Dendritic cell treated with granulocyte-macrophage colony-stimulating factor and Interleukin-4, amounts not matched to agents 40 ng/mL and 50 ng/mL, for 4 days (primary cell): ENCODE measurements around the gene QRFP.
"Not testable (repeated sequence)": the region's sequence is repeated elsewhere in the genome, so short reads cannot be mapped to it uniquely, and the experiment has no call there.

Source experiments
- H3K27ac Mint-ChIP-seq: one replicate; pipeline ENCODE4 v1.8.0; 2022; ENCODE audit warnings: mild to moderate bottlenecking, mixed read lengths
- H3K27me3 Mint-ChIP-seq: one replicate; pipeline ENCODE4 v1.8.0; 2022; ENCODE audit warnings: mild to moderate bottlenecking, mixed read lengths
- H3K36me3 Mint-ChIP-seq: one replicate; pipeline ENCODE4 v1.8.0; 2022; ENCODE audit warnings: low read depth, mixed read lengths
- H3K4me1 Mint-ChIP-seq: one replicate; pipeline ENCODE4 v1.8.0; 2022; ENCODE audit warnings: low read depth, mixed read lengths
- H3K4me3 Mint-ChIP-seq: one replicate; pipeline ENCODE4 v1.8.0; 2022; ENCODE audit warnings: mild to moderate bottlenecking, moderate library complexity, mixed read lengths
- H3K9me3 Mint-ChIP-seq: one replicate; pipeline ENCODE4 v1.8.0; 2022; ENCODE audit warnings: mixed read lengths
- intact Hi-C: fragments of 100-400 bp; cut with micrococcal nuclease; formaldehyde crosslinking; loops from one replicate; pipeline ENCODE4 v1.15.0; 2022

The QRFP gene

GRCh38 chr9:130861372-130862180, 35.0 kb downstream of the QRFP start:
- intact Hi-C loops = loop anchor here (2.0 kb wide), 2 partner anchors 91 to 155 kb away; no protein-coding TSS in a partner anchor

GRCh38 chr9:130860458-130861316, 35.9 kb downstream of the QRFP start:
- intact Hi-C loops = no loop called here
- Mint-ChIP-seq H3K27ac (no peak overlapping the region), H3K9me3 (no peaks in the 10 kb centered on the region), H3K4me3 (peak overlapping the region; percentile 20), H3K36me3 (peaks cover 84% of the 10 kb centered on the region), H3K27me3 (no peaks in the 10 kb centered on the region), H3K4me1 (no peaks in the 10 kb centered on the region)

More at GRCh38 chr9:130861372-130862180, 35.0 kb downstream of the QRFP start:
- Mint-ChIP-seq H3K4me1 (peaks cover 5% of the 10 kb centered on the region), H3K36me3 (peaks cover 75% of the 10 kb centered on the region), H3K4me3 (no peak overlapping the region), H3K9me3 (no peaks in the 10 kb centered on the region), H3K27me3 (no peaks in the 10 kb centered on the region), H3K27ac (no peak overlapping the region)

GRCh38 chr9:130858739-130859705, 37.6 kb downstream of the QRFP start:
- peaks cover 86% of the 10 kb centered on the region for H3K36me3 Mint-ChIP-seq
- no peak overlapping the region for H3K4me3 Mint-ChIP-seq
- H3K27ac Mint-ChIP-seq = no peak overlapping the region
- H3K9me3 Mint-ChIP-seq = no peaks in the 10 kb centered on the region
- H3K27me3 Mint-ChIP-seq = no peaks in the 10 kb centered on the region
- no peaks in the 10 kb centered on the region for H3K4me1 Mint-ChIP-seq
- intact Hi-C loops = no loop called here

- Mint-ChIP-seq H3K27me3 (no peaks in the 10 kb centered on the region), H3K36me3 (peaks cover 84% of the 10 kb centered on the region), H3K4me3 (no peak overlapping the region), H3K27ac (no peak overlapping the region), H3K4me1 (no peaks in the 10 kb centered on the region), H3K9me3 (no peaks in the 10 kb centered on the region)
- intact Hi-C loops = no loop called here
Observed at GRCh38 chr9:130857864-130858738, 38.5 kb downstream of the QRFP start.

GRCh38 chr9:130856474-130856873, 40.1 kb downstream of the QRFP start:
- Mint-ChIP-seq H3K27ac (no peak overlapping the region), H3K4me1 (no peaks in the 10 kb centered on the region)

GRCh38 chr9:130854835-130855234, 41.8 kb downstream of the QRFP start:
- no peaks in the 10 kb centered on the region for H3K4me1 Mint-ChIP-seq
- H3K27me3 Mint-ChIP-seq = no peaks in the 10 kb centered on the region
- no peak overlapping the region for H3K4me3 Mint-ChIP-seq
- peaks cover 61% of the 10 kb centered on the region for H3K36me3 Mint-ChIP-seq
- intact Hi-C loops = no loop called here
- H3K9me3 Mint-ChIP-seq = no peaks in the 10 kb centered on the region
- H3K27ac Mint-ChIP-seq = no peak overlapping the region

More at GRCh38 chr9:130856474-130856873, 40.1 kb downstream of the QRFP start:
- no peaks in the 10 kb centered on the region for H3K27me3 Mint-ChIP-seq
- peaks cover 73% of the 10 kb centered on the region for H3K36me3 Mint-ChIP-seq
- H3K9me3 Mint-ChIP-seq = no peaks in the 10 kb centered on the region
- no peak overlapping the region for H3K4me3 Mint-ChIP-seq
- intact Hi-C loops = no loop called here

- intact Hi-C loops = no loop called here
- H3K27ac Mint-ChIP-seq = no peak overlapping the region
- no peaks in the 10 kb centered on the region for H3K27me3 Mint-ChIP-seq
- H3K4me1 Mint-ChIP-seq = no peaks in the 10 kb centered on the region
- H3K9me3 Mint-ChIP-seq = no peaks in the 10 kb centered on the region
- no peak overlapping the region for H3K4me3 Mint-ChIP-seq
- H3K36me3 Mint-ChIP-seq = peaks cover 53% of the 10 kb centered on the region
Observed at GRCh38 chr9:130854092-130854491, 42.5 kb downstream of the QRFP start.

GRCh38 chr9:130852801-130853200, 43.8 kb downstream of the QRFP start:
- no peak overlapping the region for H3K27ac Mint-ChIP-seq
- H3K27me3 Mint-ChIP-seq = no peaks in the 10 kb centered on the region
- no peaks in the 10 kb centered on the region for H3K9me3 Mint-ChIP-seq
- H3K4me1 Mint-ChIP-seq = peaks cover 2% of the 10 kb centered on the region
- peaks cover 40% of the 10 kb centered on the region for H3K36me3 Mint-ChIP-seq
- intact Hi-C loops = no loop called here
- no peak overlapping the region for H3K4me3 Mint-ChIP-seq

GRCh38 chr9:130849356-130849755, 47.3 kb downstream of the QRFP start:
- H3K27ac Mint-ChIP-seq = no peak overlapping the region
- H3K4me3 Mint-ChIP-seq = no peak overlapping the region
- intact Hi-C loops = no loop called here
- H3K36me3 Mint-ChIP-seq = peaks cover 7% of the 10 kb centered on the region
- peaks cover 12% of the 10 kb centered on the region for H3K4me1 Mint-ChIP-seq
- H3K27me3 Mint-ChIP-seq = no peaks in the 10 kb centered on the region
- no peaks in the 10 kb centered on the region for H3K9me3 Mint-ChIP-seq

GRCh38 chr9:130848514-130848913, 48.1 kb downstream of the QRFP start:
- intact Hi-C loops, H3K36me3 Mint-ChIP-seq, H3K4me3 Mint-ChIP-seq, H3K9me3 Mint-ChIP-seq, H3K27me3 Mint-ChIP-seq, H3K27ac Mint-ChIP-seq: not testable (repeated sequence)
- H3K4me1 Mint-ChIP-seq = peaks cover 20% of the 10 kb centered on the region

- intact Hi-C loops = no loop called here
- no peaks in the 10 kb centered on the region for H3K27me3 Mint-ChIP-seq
Observed at GRCh38 chr9:130847306-130848217, 49.0 kb downstream of the QRFP start.

More at GRCh38 chr9:130847306-130848217, 49.0 kb downstream of the QRFP start:
- Mint-ChIP-seq H3K4me3 (no peak overlapping the region), H3K36me3 (no peaks in the 10 kb centered on the region), H3K4me1 (peaks cover 30% of the 10 kb centered on the region), H3K9me3 (no peaks in the 10 kb centered on the region), H3K27ac (no peak overlapping the region)
